IMR-90 (cell line): Measurements from ENCODE around the gene ARF1. TPM values are rescaled to one million over a fixed set of nuclear protein-coding genes. Genes with fewer than 3 reads are reported as not detected.

Experiments
- ATAC-seq: fragments of 200-7000 bp; cut with Tn5 transposase; 2 replicates; pipeline ENCODE4 v1.9.1; 2020; ENCODE audit warnings: low read depth, mild to moderate bottlenecking, moderate library complexity
- BruUV-seq: library from RNA; stranded (reverse); fragments of 400-500 nt; replicated peaks from 2 replicates; lab custom pipeline; 2021; lab: Mats Ljungman, UMichigan
- CTCF ChIA-PET: fragments of 300-600 bp; formaldehyde crosslinking; extraction: SDS; loops from one replicate; lab custom pipeline; 2021; ENCODE audit warnings: antibody characterized with exemption; lab: Yijun Ruan, JAX
- POLR2A ChIA-PET: fragments of 300-600 bp; sonication (Branson Sonifier 250); formaldehyde crosslinking; loops from one replicate; lab custom pipeline; 2022; ENCODE audit warnings: antibody characterized with exemption; ENCODE audit not compliant: unreplicated experiment; lab: Charles Lee
- DNase-seq: peaks from one replicate; pipeline ENCODE4 v3.0.0; 2013
- H2AFZ ChIP-seq: replicated peaks from 2 replicates; pipeline ENCODE3; 2013; ENCODE audit warnings: low read length, mild to moderate bottlenecking; ENCODE audit not compliant: poor library complexity
- H2AK5ac ChIP-seq: 2 replicates; pipeline ENCODE4 v1.6.1; 2013; ENCODE audit warnings: low read depth, low read length, inconsistent platforms
- H2AK9ac ChIP-seq: replicated peaks from 2 replicates; pipeline ENCODE3; 2013; ENCODE audit warnings: mild to moderate bottlenecking, low read depth, low read length, moderate library complexity; ENCODE audit not compliant: poor library complexity
- H2BK120ac ChIP-seq: 2 replicates; pipeline ENCODE4 v1.6.1; 2013; ENCODE audit warnings: low read depth, low read length, inconsistent platforms
- H2BK15ac ChIP-seq: 3 replicates; pipeline ENCODE4 v1.6.1; 2013; ENCODE audit warnings: low read depth, low read length, inconsistent platforms
- H2BK20ac ChIP-seq: 2 replicates; pipeline ENCODE4 v1.6.1; 2013; ENCODE audit warnings: low read depth, mild to moderate bottlenecking, inconsistent platforms, low read length, moderate library complexity
- H2BK5ac ChIP-seq: 2 replicates; pipeline ENCODE4 v1.6.1; 2013; ENCODE audit warnings: mild to moderate bottlenecking, low read depth, low read length, inconsistent platforms; ENCODE audit not compliant: poor library complexity, severe bottlenecking
- H3K14ac ChIP-seq: replicated peaks from 2 replicates; pipeline ENCODE4 v1.6.1; 2013; ENCODE audit warnings: low read depth, low read length, inconsistent platforms
- H3K18ac ChIP-seq: 2 replicates; pipeline ENCODE4 v1.6.1; 2013; ENCODE audit warnings: low read depth, low read length, control low read depth
- H3K23ac ChIP-seq: 2 replicates; pipeline ENCODE4 v1.6.1; 2013; ENCODE audit warnings: low read depth, low read length, inconsistent platforms
- H3K27ac ChIP-seq: 2 replicates; pipeline ENCODE4 v1.5.1; 2013; ENCODE audit warnings: mild to moderate bottlenecking, control low read depth, low read length; ENCODE audit not compliant: insufficient read depth
- H3K27me3 ChIP-seq: 2 replicates; pipeline ENCODE4 v1.6.1; 2013; ENCODE audit warnings: low read length; ENCODE audit not compliant: control insufficient read depth, insufficient read depth
- H3K36me3 ChIP-seq: 2 replicates; pipeline ENCODE4 v1.6.1; 2013; ENCODE audit warnings: low read length, mixed read lengths; ENCODE audit not compliant: control insufficient read depth, insufficient read depth
- H3K4ac ChIP-seq: 2 replicates; pipeline ENCODE4 v1.6.1; 2013; ENCODE audit warnings: low read depth, low read length, inconsistent platforms
- H3K4me1 ChIP-seq: 2 replicates; pipeline ENCODE4 v1.6.1; 2013; ENCODE audit warnings: low read length, mixed read lengths; ENCODE audit not compliant: control insufficient read depth, insufficient read depth
- H3K4me2 ChIP-seq: 2 replicates; pipeline ENCODE4 v1.6.1; 2013; ENCODE audit warnings: low read depth, mild to moderate bottlenecking, control low read depth, low read length, moderate library complexity
- H3K4me3 ChIP-seq: 2 replicates; pipeline ENCODE4 v1.5.1; 2013; ENCODE audit warnings: low read depth, mild to moderate bottlenecking, control low read depth, low read length, moderate library complexity; ENCODE audit not compliant: insufficient read depth
- H3K56ac ChIP-seq: 2 replicates; pipeline ENCODE4 v1.6.1; 2013; ENCODE audit warnings: low read length, inconsistent platforms; ENCODE audit not compliant: insufficient read depth; ENCODE audit errors: extremely low read depth
- H3K79me1 ChIP-seq, 2 experiments: 2 replicates each; pipeline ENCODE4 v1.6.1; 2013; ENCODE audit warnings: low read length in 2 of 2, inconsistent platforms in 1 of 2, low read depth in 1 of 2
- H3K9ac ChIP-seq: 2 replicates; pipeline ENCODE4 v1.6.1; 2013; ENCODE audit warnings: low read depth, low read length, control low read depth
- H3K9me1 ChIP-seq: 2 replicates; pipeline ENCODE4 v1.6.1; 2013; ENCODE audit warnings: low read length, inconsistent platforms; ENCODE audit not compliant: insufficient read depth
- H3K9me3 ChIP-seq: 2 replicates; pipeline ENCODE4 v1.6.1; 2013; ENCODE audit warnings: low read length; ENCODE audit not compliant: control insufficient read depth, insufficient read depth
- H4K20me1 ChIP-seq: 2 replicates; pipeline ENCODE4 v1.6.1; 2013; ENCODE audit warnings: low read length, inconsistent platforms; ENCODE audit not compliant: insufficient read depth
- H4K5ac ChIP-seq: 2 replicates; pipeline ENCODE4 v1.6.1; 2013; ENCODE audit warnings: mild to moderate bottlenecking, low read depth, low read length, control low read depth
- H4K8ac ChIP-seq, 2 experiments: 2 replicates each; pipeline ENCODE4 v1.6.1; 2013; ENCODE audit warnings: low read depth in 2 of 2, low read length in 2 of 2, control low read depth in 1 of 2, inconsistent platforms in 1 of 2
- H4K91ac ChIP-seq: 2 replicates; pipeline ENCODE4 v1.6.1; 2013; ENCODE audit warnings: low read depth, low read length, inconsistent platforms; ENCODE audit not compliant: insufficient read depth
- BHLHE40 ChIP-seq: fragments of 150-350 bp; IDR thresholded peaks from 2 replicates; pipeline ENCODE4 v1.6.1; 2016; ENCODE audit warnings: mild to moderate bottlenecking, low read depth, low read length
- CEBPB ChIP-seq: IDR thresholded peaks from 2 replicates; pipeline ENCODE4 v1.6.1; 2012; ENCODE audit warnings: low read depth, low read length, improper control_type of control experiment
- CHD1 ChIP-seq: IDR thresholded peaks from 2 replicates; pipeline ENCODE4 v1.6.1; 2012; ENCODE audit warnings: low read depth, low read length, improper control_type of control experiment
- CTCF ChIP-seq: conservative IDR thresholded peaks from 2 replicates; pipeline ENCODE4 v1.5.1; 2012; ENCODE audit warnings: mild to moderate bottlenecking, low read depth, low read length, improper control_type of control experiment
- ELK1 ChIP-seq: fragments of 150-350 bp; IDR thresholded peaks from 2 replicates; pipeline ENCODE4 v1.6.1; 2016; ENCODE audit warnings: low read depth, mild to moderate bottlenecking, low read length, moderate library complexity, borderline replicate concordance
- FOS ChIP-seq: fragments of 150-350 bp; IDR thresholded peaks from 2 replicates; pipeline ENCODE4 v1.6.1; 2016; ENCODE audit warnings: low read depth, low read length
- MAFK ChIP-seq: IDR thresholded peaks from 2 replicates; pipeline ENCODE4 v1.6.1; 2012; ENCODE audit warnings: low read depth, low read length, improper control_type of control experiment
- MAZ ChIP-seq: IDR thresholded peaks from 2 replicates; pipeline ENCODE4 v1.6.1; 2012; ENCODE audit warnings: low read depth, mild to moderate bottlenecking, low read length, improper control_type of control experiment, moderate library complexity, borderline replicate concordance
- MXI1 ChIP-seq: IDR thresholded peaks from 2 replicates; pipeline ENCODE4 v1.6.1; 2012; ENCODE audit warnings: low read depth, mild to moderate bottlenecking, low read length, moderate library complexity, borderline replicate concordance
- NFE2L2 ChIP-seq: fragments of 150-350 bp; IDR thresholded peaks from 2 replicates; pipeline ENCODE4 v1.6.1; 2016; ENCODE audit warnings: low read depth, mild to moderate bottlenecking, low read length
- POLR2A ChIP-seq: IDR thresholded peaks from 2 replicates; pipeline ENCODE4 v1.6.1; 2012; ENCODE audit warnings: mild to moderate bottlenecking, low read depth, low read length
- RAD21 ChIP-seq: IDR thresholded peaks from 2 replicates; pipeline ENCODE4 v1.6.1; 2012; ENCODE audit warnings: low read length, improper control_type of control experiment
- RCOR1 ChIP-seq: IDR thresholded peaks from 2 replicates; pipeline ENCODE4 v1.6.1; 2012; ENCODE audit warnings: mild to moderate bottlenecking, low read length, improper control_type of control experiment; ENCODE audit not compliant: insufficient replicate concordance
- RFX5 ChIP-seq: IDR thresholded peaks from 2 replicates; pipeline ENCODE4 v1.8.0; 2012; ENCODE audit warnings: low read depth, mild to moderate bottlenecking, low read length, moderate library complexity
- SMC3 ChIP-seq: fragments of 150-350 bp; IDR thresholded peaks from 2 replicates; pipeline ENCODE4 v1.6.1; 2016; ENCODE audit warnings: low read depth, mild to moderate bottlenecking, antibody characterized with exemption, low read length, moderate library complexity
- USF2 ChIP-seq: fragments of 150-350 bp; IDR thresholded peaks from 2 replicates; pipeline ENCODE4 v1.6.1; 2017; ENCODE audit warnings: mild to moderate bottlenecking, antibody characterized with exemption, low read length, low read depth
- WGBS, 2 experiments: methylation state at CpG; one replicate each; pipeline versions ENCODE4 v1.1.5 to v1.1.7; 2013; ENCODE audit warnings: missing lambda C conversion rate in 2 of 2; ENCODE audit not compliant: insufficient read length in 1 of 2; ENCODE audit errors: extremely low coverage in 2 of 2; 5-methylcytosine and 5-hydroxymethylcytosine counted together
- dilution Hi-C: fragments of 300-500 bp; cut with HindIII; formaldehyde crosslinking; loops from one replicate; pipeline ENCODE4 v1.14.3; 2018; ENCODE audit warnings: low sequenced_read_pairs; ENCODE audit not compliant: unreplicated experiment
- in situ Hi-C: fragments of 300-500 bp; cut with MboI; formaldehyde crosslinking; loops from 3 replicates; pipeline ENCODE4 v1.14.3; 2019; ENCODE audit warnings: low sequenced_read_pairs, inconsistent platforms, mixed read lengths
- intact Hi-C: fragments of 100-400 bp; cut with micrococcal nuclease; formaldehyde crosslinking; loops from 2 replicates; pipeline ENCODE4 v1.10.0; 2022
- polyA plus RNA-seq, 3 experiments: library from polyadenylated mRNA; depleted of rRNA; stranded (reverse); fragments of >200 nt; gene quantifications; 2 replicates each; pipeline ENCODE4 v1.2.3, GENCODE V29; 2012; ENCODE audit warnings: low replicate concordance in 1 of 3
- total RNA-seq: library from RNA; depleted of rRNA; stranded (reverse); fragments of >200 nt; gene quantifications from 2 replicates; pipeline ENCODE4 v1.2.3, GENCODE V29; 2012

The ARF1 gene
- total and polyA plus RNA-seq, 2 of the 4 experiments (the other 2 are of a cell fraction): 330 to 1,100 TPM

- no peaks in the 10 kb centered on the region; the same call in 1 of the 2 replicates for H3K4me1 ChIP-seq
- no peaks in the 10 kb centered on the region for H3K36me3 ChIP-seq
- H3K4me2 ChIP-seq: no peak overlapping the region
- H4K5ac ChIP-seq: no peak overlapping the region
- no TSS peak for BruUV-seq
- no peaks in the 10 kb centered on the region for H3K9me3 ChIP-seq
- H2BK5ac ChIP-seq: no peak overlapping the region
- no peak overlapping the region for H2BK15ac ChIP-seq
- no peak overlapping the region for H2BK20ac ChIP-seq
- POLR2A ChIA-PET: no interaction called here
- no peak for ATAC-seq
- H3K14ac ChIP-seq: no peak overlapping the region
- in situ Hi-C loops: no loop called here
- no peak overlapping the region for H3K18ac ChIP-seq
- H4K20me1 ChIP-seq: no peaks in the 10 kb centered on the region
- 41% methylated on average over 3 of the region's 5 CpGs; no CpG with 5 or more reads in 1 of the 2 experiments for WGBS, 2 experiments
- intact Hi-C loops: no loop called here
- no peak overlapping the region for H3K4me3 ChIP-seq
- H4K91ac ChIP-seq: no peak overlapping the region
- no peaks in the 10 kb centered on the region for H3K9me1 ChIP-seq
- H3K4ac ChIP-seq: no peak overlapping the region
- TF ChIP-seq ELK1 (no peak), NFE2L2 (no peak), USF2 (no peak), FOS (no peak), MAZ (no peak), SMC3 (no peak), RCOR1 (no peak), MXI1 (no peak), CTCF (no peak), MAFK (no peak), BHLHE40 (no peak), POLR2A (no peak), RFX5 (no peak), RAD21 (no peak), CEBPB (no peak), CHD1 (no peak)
- peaks cover 22% of the 10 kb centered on the region for H3K27me3 ChIP-seq
- no peak overlapping the region for H3K27ac ChIP-seq
- H3K79me1 ChIP-seq: no peaks in the 10 kb centered on the region
- no peak overlapping the region for H2AK5ac ChIP-seq
- no peak overlapping the region for H3K23ac ChIP-seq
- H4K8ac ChIP-seq: no peak overlapping the region
- H2BK120ac ChIP-seq: no peak overlapping the region
- dilution Hi-C loops: no loop called here
- DNase-seq: no peak
- CTCF ChIA-PET: no interaction called here
- H2AK9ac ChIP-seq: no peak overlapping the region
- H3K9ac ChIP-seq: no peak overlapping the region
- no peak overlapping the region for H2AFZ ChIP-seq
- H3K56ac ChIP-seq: no peak overlapping the region
These were observed 42.7 kb downstream of the ARF1 start for GRCh38 chr1:228125185-228125584.
